HG03097 (cell line): Measurements from ENCODE around the gene ELFN1.

ENCODE experiments used
- ATAC-seq: cut with Tn5 transposase; IDR thresholded peaks from one replicate; pipeline ENCODE4 v1.9.1; 2021; ENCODE audit not compliant: unreplicated experiment, low FRiP score

ELFN1 gene

DNA sequence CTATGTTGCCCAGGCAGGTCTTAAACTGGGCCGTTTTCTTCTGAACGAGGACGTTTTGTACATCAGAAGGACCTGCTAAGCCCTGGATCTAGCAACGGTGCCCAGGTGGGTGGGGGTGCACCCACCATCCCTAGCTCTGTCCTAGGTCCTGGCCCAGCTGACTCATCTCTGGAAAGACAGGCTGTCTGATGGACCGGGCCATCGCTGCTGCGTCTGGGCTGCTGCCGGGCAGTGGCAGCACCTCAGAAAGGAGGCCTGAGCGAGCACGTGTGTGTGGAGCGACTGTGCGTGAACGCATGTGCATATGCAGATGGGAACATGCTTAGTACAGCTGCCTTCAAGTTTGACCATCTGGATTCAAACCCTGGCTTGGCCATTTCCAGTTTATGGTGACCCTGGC, 7.3 kb upstream of the ELFN1 start:
- no peak for ATAC-seq

DNA sequence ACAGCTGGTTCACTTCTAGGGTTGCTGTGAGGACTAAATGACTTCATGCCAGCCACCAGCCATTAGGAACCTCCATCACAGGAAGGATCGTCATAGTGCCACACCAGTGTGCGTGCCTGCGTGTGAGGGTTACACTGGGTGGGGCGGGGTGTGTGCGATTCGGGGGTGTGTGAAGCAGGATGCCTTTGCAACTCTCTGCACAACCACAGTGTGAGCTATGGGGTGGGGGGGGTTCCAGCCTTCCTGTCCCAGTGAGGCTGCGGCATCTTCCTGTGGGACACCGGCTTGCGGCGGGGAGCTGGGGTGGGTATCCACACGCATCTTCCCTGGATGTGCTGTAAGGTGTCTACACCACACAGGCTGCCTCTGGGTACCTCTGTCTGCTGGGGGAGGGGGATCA, 6.9 kb upstream of the ELFN1 start:
- ATAC-seq = no peak

DNA sequence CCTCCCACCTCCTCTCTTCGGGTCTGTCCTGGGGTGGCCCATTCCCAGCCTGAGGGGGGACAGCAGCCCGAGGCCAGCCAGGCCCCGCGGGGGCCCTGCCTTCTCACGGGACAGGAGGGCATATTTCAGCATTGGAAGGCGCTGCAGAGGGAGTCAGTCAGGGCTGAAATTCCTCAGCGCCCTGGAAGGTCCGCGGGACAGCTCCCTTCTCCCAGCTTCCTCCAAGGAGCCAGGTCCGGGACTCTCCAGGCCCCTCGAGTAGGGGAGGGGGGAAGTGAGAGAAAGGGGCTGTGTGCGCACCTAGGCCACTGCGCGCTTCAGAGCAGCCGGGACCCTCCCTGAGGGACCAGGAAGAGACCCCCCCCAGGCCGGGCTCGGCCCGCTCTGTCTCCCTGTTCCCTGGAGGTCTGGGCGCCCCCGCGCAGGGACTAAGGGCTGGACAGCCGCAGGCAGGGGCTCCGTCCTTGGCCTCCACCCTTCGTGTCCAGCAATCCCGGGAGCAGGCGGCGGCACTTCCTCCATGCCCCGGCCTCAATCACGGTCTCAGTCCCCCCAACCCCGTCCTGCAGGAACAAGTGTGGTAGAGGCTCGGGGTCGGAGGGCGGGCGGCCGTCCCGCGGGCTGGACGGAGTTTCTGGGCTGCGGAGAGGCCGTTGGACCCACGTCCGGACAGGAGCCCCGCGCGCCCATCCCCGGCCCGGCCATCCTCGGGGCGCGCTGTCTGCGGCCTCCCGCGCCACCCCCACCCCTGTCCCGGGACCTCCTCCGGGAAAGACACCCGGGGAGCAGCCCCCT, 6.0 kb upstream of the ELFN1 start:
- ATAC-seq = no peak

DNA sequence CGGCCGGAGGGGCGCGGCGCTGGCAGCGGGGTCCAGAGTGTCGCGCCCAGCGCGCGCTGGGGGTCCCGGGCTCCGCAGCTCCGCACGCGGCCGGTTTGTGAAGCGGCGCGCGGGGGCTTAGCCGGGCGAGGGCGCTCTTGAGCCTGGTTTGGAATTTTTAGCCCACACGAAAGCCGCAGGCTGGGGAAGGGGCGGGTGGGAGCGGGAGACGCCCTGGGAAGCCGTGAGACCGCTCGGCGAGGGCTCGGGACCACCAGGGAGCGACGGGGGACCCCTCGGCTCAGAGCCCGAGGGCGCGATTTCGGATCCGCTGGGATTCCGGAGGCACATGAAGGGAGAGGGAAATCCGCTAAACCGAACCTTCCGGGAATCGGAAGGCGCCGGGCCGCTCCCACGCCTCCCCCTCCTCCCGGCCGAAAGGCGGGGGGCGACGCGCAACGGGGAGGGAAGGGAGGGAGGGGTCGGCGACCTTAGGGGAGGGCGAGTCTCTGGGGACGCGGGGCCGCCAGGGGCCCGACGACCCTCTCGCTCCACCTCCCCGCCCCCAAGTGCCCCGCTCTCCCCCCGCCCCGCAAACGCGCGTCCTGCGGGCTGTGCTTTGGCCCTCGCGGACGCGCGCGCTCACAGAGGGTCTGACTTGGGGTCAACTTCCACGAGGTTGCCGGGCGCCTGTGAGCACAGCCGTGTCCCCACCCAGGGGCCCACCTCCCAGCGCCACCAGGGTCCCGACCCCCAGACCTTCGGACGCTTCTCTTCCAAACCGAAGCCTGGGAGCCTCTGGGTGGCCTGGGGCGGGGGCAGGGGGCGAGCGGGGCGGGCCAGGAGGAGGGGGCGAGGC, 5.1 kb upstream of the ELFN1 start:
- no peak for ATAC-seq

DNA sequence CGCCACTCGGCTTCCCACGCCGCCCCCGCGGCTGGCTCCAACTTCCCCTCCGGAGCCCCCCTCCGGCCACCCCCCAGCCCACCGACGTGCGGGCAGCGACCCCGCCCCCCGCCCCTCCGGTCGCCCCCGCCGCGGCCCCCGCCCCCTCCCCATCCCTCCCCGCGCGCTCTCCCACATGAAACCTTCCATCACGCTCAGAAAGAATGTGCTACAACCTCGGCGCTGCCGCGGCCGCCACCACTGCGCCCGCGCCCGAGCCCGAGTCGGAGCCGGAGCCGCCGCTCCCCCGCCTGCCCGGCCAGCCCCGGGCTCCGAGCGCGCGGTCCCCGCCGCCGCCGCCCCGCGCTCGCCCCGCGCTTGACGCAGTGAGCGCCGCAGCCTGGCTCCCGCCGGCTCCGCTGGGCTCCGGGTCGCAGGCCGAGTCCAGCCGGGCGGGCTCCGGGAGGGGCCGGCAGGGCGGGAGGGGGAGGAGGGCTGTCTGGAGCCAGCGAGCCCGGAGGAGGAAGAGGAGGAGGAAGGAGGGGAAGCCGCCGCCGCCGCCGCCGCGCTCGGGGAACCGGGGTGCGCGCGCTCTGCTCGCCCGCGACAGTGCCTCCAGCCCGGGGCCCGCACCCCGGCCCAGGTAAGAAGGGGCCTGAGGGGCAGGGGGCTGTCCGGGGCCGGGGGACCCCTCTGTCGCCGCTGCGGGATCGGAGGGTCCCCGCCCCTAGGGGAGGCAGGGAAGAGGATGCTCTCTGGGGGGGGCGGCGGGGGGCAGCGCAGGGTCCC, 4.3 kb upstream of the ELFN1 start:
- ATAC-seq = no peak

DNA sequence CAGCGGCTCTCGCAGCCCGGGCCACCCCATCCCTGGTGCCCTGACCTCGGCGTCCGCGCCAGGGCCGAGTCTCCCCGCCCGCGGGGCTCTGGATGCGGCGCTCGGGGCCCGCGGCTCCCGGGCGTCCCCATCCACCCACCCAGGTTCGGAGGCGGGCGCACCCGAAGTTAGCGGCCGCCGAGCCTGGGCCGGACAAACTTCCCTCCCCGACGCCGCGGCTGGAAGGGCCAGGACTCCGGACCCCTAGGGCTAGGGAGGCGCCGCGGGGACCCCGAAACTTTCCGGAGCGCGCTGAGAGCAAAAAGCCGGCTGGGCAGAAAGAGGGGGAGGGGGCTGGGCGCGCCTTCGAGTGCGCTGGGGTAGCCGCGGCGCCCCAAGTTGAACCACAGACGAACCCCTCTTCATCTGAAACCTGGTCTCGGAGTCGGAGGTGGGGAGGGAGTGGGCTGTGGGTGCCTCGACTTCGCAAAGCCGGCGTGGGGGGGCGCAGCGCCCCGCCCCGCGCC, 3.7 kb upstream of the ELFN1 start:
- ATAC-seq = no peak

DNA sequence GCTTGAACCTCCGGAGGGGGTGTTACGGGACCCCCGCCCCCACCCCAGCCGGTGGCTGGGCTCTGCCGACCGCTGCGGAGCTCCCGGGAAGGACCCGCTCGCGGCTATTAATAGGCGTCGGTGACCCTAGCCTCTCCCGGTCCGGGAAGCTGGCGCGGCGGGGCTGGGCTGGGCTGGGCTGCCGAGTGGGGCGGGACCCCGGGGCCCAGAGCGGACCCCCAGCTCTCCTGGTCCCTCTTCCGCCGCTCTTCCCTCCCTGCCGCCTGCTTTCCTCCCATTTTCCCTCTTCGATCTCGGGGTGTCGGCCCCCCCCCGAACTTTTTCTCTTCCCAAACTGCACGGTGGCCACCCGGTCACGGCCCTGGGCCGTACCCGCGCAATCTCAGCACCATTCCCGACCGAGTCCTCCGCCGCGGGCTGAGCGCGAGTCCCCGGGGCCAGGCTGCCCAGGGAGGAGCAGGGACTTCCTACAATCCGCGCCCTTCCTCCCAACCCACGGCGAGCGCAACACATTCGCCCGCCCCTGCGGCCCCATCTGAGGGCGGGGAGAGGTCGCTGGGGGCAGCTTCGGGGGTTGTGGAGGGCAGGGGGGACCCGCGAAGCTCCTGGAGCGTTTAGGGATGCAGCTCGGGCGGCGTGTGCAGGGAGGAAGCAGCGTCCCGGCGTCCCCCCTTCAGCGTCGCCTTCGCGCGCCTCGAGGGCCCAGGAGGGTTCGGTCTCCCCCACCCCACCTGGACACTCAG, 3.1 kb upstream of the ELFN1 start:
- no peak for ATAC-seq

DNA sequence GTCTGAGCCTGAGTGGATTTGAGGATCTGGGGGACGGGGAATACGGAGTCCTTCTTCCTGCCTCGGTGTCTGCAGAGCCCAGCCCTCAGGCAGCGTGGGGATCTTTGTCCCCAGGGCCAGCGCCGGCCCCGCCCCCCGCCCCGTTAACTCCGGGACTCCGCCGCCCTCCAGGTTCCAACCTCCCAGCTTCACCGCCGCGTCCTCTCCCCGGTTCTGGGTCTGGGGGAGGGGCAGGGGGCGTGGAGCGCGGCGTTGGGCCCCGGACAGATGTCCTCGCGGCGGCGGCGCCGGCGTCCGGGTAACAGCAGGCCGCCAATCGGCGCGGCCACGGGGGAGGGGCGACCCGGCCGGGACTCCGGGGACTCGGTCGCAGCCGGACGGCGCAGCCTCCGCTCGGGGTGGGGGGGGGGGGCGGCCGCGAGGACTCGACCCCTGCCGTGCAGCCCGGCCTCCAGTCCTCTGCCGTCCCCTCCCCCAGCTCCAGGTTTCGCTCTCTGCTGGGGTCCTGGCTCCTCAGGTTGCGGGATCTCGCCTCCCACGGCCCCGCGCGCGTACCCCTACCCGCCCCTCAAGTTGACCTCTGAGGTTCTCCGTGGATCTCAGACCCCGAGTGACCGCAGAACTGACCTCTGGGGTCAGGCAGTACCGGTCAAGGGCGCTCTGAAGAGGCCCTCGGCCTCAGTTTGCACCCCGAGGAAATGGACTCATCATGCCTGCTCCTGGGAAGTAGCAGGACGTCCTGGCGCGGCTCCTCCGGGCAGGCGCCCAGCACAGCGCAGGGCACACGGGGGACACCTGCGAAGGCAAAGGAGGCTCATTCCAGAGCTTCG, 2.3 kb upstream of the ELFN1 start:
- ATAC-seq = no peak

DNA sequence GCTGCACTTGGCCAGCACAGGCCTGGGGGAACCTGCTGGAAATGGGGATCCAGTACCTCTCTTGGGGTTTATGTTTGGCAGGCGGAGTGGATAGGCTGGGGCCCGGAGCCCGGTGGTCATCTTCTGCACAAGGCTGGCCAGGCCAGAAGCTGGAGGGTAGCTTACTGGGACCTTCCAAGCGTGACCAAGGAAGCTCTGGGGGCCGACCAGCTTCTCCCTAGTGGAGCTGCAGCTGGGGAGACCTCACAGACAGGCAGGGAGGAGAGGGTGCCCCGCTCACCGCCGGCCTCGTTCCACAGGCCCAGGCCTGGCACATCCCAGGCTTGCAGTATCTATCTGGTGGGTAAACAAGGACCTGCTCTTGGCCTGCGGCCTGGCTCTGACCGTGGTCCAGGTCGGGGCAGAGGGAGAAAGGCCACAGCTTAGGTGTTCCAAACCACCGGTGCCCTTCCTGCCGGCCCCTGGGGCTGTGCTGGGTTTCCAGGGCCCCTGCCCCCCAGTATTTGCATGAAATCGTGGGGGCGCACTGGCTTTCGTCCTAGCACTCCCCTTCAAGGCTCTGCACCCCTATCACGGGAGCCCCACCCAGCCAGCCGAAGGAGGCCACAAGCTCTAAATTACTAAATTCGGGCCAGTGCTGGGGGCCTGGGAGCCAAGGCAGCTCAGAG, 1.5 kb upstream of the ELFN1 start:
- ATAC-seq = no peak

DNA sequence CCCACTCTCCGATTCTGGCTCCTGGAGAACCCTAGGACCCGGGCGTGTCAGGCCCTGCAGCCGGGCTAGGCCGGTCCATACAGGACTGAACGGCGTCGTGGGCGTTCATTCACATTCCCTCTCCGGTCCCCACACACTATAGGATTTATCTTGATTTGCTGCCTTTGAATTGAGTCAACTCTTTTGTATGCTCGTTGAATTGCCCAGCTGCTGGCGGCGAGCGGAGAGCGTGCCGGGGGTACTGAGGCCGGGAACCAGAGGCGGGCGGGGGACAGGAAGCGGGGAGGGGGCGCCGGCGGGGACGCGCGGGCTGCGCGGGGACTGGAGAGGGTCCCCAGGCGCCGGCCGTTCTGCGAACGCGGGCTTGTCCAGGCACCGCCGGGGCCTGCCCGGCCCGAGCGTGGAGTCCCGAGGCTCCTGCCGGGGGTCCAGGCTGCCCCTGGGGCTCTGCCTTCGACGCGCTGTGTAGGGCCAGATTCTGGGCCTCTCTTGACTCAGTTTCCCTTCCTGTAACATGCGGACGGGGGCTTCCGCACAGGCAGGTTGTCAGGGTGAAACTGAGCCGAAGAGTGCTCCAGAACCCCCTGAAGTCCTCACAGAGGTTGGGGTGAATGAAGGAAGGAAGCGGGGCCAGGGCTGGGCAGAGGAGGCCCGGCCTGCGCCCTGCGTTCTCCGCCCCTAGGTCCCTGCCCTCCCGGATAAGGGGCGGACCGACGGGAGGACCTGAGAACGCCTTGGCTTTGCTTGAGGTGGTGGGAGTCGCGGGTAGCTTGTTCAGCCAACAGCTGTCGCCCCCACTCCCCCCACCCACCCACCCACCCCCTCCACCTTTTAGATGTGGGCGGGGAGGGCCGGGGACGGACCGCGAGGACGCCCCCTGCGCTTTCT, 769 bp upstream of the ELFN1 start:
- ATAC-seq = no peak

DNA sequence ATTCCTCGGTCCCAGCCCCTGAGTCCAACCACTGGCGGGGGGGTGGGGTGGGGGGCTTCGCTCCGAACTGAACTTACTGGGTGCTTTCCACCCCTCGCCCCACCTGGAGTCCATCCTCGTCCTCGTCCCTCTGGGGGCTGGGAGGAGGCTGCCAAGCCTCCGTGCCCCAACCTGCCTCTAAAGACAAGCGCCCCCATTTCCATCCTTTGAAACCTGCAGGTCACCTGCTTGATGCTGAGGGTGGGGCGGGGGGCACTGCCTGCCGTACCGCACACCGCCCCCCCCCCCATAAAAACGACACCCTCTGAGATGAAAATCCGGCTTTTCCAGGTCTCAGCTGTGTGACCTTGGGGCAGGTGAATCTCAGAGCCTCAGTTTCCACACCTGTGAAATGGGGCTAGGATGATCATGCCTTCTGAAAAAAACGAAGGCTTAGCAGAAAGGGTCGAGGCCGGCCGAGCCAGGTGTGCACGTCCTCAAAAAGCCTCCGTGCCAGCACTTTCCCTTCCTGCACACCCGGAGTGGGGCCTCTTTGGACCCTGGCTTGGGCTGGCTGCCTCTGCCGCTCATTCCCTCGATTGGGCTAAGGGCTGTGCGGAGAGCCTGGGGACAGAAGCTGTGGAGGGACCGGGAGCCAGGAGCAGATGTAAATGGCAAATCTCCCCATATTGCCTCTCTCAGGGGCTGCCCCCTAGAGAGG, 967 bp downstream of the ELFN1 start:
- no peak for ATAC-seq

DNA sequence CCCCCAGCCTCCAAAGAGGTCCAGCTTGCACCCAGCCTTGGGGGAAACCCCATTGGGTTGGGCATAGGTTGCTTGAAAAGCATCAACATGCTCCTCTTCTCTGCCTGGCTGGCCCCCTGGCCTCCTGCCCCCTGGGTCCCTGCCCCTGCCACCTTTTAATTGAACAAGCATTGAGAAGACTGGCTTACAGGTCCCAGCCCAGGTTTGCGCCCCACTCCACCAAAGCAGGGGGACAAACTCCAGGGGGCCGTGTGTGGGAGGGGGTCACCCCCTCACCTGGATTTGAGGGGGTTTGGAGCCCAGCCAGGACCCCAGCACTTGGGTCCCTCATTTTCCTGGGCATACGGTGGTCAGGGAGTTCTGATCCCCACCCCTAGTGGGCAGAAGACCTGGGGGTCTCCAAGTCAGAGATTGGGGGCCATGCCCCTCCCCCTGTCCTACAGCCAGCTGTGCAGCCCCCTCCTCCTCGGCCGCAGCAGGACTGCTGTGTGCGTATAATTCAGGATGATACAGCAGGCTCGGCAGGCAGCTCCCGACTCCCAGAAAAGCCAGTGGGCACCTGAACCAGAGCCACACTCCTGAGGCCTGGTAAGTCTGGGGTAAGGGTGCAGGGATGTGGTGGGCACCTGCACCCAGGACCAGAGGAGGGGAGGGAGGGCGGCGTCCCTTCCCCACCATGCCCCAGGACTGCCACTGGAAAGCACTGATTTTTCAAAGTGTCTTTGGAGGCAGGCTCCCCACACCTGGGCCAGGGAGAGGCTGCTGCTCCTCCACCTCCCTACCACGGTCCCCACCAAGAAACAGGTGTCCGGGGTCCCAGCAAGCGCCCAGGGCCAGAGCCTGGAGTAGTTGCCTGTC, 1.7 kb downstream of the ELFN1 start:
- no peak for ATAC-seq

DNA sequence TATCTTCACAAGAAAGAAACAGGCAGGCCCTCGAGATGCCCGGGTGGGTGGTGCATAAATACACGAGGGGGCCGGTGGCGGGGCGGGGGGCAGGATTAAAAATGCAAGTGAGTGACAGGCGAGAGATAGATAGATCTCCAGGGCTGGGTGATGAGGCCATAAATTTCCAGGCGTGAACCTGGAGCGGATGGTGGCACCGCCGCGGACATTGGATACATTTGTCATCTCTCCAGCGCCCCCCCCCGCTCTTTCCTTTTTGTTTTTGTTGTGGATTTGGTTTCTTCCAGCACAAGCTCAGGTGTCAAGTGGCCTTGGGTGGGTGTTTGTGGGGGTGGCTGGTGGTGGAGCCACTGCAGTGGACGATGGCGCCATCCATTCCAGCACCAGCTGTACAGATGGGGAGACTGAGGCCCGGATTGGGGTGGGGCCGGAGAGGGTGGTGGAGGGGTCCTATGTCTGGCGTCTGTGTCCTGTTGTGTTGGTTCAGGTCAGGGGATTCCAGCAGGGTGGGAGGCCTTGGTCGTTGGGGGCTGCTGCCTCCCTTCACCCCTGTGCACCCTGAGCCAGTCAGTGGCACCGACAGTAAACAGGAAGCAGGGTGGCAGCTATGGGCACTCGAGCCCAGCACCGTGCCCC, 2.9 kb downstream of the ELFN1 start:
- ATAC-seq = no peak

DNA sequence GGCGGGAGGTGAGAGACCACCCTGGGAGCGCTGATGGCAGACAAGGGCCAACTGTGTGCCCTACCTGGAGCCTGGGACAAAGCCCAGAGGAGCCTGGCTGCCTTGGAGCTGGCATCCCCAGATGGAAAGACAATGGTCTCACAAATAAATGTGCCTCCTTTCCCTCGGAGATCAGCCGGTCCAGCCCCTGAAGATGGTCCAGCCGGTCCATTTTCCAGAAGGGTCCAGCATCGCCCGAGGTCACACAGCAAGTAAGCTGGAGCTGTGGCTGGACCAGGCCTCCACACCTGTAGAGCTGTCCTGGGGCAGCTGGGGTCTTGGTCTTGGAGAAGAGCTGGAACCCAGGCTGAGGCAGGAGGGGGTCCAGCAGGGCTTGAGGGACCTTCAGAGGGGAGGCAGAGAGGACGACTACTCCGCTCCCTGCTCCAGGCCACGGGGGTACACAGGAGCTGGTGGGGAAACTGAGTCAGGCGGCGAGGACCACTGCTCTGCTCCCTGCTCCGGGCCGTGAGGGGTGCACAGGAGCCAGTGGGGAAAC, 3.6 kb downstream of the ELFN1 start:
- no peak for ATAC-seq

DNA sequence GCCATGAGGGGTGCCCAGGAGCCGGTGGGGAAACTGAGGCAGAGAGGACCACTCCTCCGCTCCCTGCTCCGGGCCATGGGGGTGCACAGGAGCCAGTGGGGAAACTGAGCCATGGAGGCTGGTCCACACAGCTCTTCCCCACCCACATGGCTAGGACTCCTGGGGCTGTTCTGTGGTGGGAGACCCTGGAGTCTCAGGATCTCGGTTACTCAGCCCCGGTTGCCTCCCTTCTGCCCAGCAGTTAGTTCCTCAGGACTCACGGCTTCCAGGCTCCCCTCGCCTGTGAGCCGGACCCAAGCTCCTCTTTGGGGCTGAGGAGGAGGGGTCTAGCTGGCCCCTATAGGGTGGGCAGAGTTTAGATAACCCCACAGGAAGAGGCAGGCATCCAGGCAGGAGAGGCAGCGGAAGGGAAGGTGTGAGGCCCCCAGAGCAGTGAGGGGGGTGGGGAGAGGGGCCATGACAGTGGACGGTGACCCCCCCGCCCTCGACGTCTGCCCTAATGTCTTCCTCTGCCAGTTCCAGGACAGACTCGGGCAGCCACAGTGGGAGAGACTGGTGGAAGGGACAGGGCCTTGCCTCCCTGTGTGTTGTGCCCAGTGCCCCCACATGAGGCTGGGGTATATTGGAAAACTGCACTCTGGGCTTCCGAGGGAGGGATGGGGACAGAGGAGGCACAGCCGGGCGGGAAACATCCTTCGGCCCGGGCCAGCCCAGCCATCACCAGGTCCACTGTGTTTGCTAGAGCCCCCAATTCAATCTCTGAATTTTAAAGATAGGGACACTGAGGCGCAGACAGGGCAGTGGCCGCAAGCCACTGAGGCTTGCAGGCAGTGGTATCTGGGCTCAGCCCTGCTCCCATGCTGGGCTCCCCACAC, 4.3 kb downstream of the ELFN1 start:
- ATAC-seq = no peak
